GM21619 (cell line): Measurements from ENCODE around the gene MMP19.

Experiments
- ATAC-seq: cut with Tn5 transposase; IDR thresholded peaks from one replicate; pipeline ENCODE4 v1.9.1; 2021; ENCODE audit not compliant: unreplicated experiment

The MMP19 gene

GRCh38 chr12:55816881-55817344 is 25.8 kb downstream of the MMP19 start:
- ATAC-seq: no peak

- no peak for ATAC-seq
Observed at GRCh38 chr12:55815473-55815872, 27.3 kb downstream of the MMP19 start.

GRCh38 chr12:55814257-55814656 is 28.5 kb downstream of the MMP19 start:
- ATAC-seq: no peak

- ATAC-seq: no peak
Observed at GRCh38 chr12:55812088-55812487, 30.6 kb downstream of the MMP19 start.

GRCh38 chr12:55809274-55809673 is 33.5 kb downstream of the MMP19 start:
- no peak for ATAC-seq

GRCh38 chr12:55806982-55807381 is 35.8 kb downstream of the MMP19 start:
- no peak for ATAC-seq

- no peak for ATAC-seq
Observed at GRCh38 chr12:55797550-55797949, 45.2 kb downstream of the MMP19 start.

GRCh38 chr12:55797068-55797467 is 45.7 kb downstream of the MMP19 start:
- no peak for ATAC-seq

- no peak for ATAC-seq
Observed at GRCh38 chr12:55795950-55796349, 46.8 kb downstream of the MMP19 start.

GRCh38 chr12:55789893-55790292 is 52.8 kb downstream of the MMP19 start:
- ATAC-seq: no peak

GRCh38 chr12:55789171-55789570 is 53.6 kb downstream of the MMP19 start:
- ATAC-seq: no peak

GRCh38 chr12:55788546-55788945 is 54.2 kb downstream of the MMP19 start:
- ATAC-seq: no peak
